Smooth muscle cell of the brain vasculature (primary cell): Measurements from ENCODE around the gene MAVS.
"Not testable (repeated sequence)": the region's sequence is repeated elsewhere in the genome, so short reads cannot be mapped to it uniquely, and the experiment has no call there.

Experiments used
- DNase-seq: peaks from one replicate; pipeline ENCODE4 v3.0.0-alpha.2; 2012; ENCODE audit warnings: low read depth, low spot score

MAVS gene

DNA sequence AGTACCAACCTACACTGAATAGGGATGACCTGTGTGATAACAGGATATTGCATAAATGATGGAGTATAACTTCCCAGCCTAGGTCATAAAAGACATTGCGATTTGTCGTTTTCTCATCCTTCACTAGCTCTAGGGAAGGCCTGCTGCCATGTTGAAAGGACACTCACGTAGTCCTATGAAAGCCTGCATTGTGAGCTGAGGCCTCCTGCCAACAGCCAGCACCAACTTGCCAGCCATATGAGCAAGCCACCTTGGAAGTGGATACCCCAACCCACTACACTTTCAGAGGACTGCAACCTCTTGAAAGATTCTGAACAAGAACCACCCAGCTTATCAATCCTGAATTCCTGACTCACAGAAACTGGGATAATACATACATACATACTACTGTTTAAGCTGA lies 39.1 kb downstream of the MAVS start:
- no peak for DNase-seq

DNA sequence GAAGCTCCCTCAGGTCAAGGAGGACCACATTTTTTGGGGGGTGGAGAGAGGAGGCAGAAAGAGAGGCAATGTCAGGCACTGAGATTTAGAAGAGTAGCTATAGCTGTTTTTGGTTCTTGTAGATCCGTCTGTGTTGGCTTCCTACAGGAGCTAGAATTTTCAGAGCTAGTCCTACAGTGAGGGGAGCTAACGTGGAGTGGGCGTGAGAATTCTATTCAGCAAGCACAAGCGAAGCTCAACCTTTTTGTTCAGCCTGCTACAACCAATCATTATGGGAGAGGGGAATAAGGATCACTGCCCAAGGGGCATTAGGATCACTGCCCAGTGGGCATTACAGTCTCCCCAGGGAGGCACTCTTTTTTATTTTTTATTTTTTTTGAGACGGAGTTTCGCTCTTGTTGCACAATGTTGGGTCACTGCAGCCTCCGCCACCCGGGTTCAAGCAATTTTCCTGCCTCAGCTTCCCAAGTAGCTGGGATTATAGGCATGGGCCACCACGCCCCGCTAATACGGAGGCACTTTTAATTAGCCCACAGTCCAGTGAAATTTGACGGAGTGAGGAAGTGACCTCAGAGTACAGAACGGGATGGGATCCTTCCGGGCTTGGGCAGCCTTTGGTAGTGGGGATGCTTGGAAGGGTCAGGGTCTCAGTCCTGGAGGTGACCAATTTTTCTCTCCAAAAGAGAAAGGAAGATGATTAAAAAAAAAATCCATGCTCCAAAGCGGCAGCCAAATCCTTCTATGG lies 41.4 kb downstream of the MAVS start:
- no peak for DNase-seq

DNA sequence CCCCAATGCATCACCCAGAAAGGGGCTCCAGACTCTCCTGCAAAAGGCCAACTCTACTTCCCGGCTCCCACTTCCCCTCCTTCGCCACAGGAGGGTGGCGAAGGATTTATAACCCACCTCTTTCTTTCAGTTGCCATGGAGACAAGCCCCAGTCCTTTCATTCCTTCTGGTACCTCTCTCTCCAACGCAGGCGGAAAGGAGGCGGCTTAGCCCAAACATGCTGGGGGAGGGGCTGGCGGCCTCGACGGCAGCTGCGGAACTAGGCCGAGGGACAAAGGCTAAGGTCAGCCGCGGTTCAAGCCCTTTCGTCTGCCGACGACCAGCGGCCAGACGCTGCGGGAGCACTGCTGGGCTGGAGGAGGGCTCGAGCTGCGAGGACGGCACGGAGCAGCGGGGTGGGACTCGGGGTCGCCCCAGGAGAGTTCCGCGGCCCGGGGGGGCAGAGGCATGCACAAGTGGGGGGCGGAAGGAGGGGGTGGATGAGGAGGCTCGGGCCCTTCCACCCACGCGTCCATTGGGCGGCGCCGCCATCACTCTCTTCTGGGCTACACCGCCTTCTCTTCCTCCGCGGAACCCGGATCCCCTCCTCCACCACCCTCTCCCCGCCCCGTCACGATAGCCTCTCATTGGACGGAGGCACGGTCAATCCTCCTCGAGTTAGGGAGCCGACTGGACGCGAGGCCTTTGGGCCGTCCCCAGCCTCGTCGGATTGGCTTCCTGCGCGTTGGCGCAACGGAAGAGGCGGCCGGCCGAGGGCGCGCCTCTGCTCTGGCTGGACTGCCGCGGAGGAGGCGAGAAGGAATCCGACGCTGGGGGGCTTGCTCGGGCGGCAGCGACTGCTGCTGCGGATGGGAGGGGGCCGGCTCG lies 42.2 kb downstream of the MAVS start, which contains the start of gene PANK2:
TSS of gene PANK2 (plus strand) at position 766 of the 867 bp plus-strand sequence.
- peak; percentile 98 for DNase-seq

DNA sequence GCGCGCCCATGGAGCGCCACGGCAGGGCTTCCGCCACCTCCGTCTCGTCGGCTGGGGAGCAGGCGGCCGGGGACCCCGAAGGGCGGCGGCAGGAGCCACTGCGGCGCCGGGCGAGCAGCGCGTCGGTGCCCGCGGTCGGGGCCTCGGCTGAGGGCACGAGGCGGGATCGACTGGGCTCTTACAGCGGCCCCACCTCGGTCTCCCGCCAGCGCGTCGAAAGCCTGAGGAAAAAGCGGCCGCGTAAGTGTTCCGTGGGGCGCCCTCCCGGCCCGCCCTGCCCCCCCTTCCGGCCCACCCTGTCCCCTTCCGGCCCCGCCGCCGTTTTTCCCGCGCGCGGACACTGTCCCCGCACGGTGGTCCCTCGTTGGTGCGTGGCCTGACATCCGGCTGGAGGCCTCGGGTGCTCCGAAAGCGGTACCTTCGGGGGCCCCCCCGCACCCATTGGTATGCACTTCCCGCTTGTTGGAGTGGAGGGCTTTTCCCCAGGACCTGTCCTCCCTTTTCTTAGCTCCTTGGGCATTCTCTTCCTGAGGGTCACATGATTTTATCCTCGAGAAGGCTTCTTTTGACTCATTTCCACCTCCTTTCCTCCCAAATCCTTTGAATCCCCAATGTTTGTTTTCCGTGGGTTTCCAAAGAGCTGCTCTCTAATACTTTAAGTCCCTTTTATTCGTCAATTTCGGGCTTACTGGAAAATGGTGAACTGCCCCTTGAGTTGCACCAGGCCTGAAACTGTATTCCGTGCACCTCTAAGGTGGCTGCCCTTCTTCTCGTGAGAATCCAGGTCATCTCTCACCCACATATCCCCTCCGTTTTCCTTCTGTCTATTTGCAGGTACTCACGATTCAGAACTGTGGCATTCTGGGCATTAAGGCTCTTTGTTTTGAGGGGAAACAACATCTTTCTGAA lies 43.1 kb downstream of the MAVS start:
- DNase-seq = no peak

DNA sequence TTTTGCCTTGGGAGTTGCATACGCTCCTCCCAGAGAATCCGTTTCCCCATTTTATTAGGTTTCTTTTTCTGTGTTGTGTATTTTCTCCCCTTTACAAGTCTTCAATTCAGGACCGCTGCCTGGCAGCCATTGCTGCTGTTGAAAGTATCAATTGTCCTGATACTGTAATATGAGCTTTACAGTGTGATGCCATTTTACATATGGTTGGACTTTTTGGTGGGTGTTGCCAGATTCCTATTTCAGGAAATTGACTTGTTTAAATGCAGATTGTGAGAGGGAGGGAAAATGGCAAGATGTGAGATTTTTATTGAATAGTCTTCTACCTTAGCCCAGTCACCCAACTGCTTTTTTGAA lies 43.7 kb downstream of the MAVS start:
- no peak for DNase-seq

DNA sequence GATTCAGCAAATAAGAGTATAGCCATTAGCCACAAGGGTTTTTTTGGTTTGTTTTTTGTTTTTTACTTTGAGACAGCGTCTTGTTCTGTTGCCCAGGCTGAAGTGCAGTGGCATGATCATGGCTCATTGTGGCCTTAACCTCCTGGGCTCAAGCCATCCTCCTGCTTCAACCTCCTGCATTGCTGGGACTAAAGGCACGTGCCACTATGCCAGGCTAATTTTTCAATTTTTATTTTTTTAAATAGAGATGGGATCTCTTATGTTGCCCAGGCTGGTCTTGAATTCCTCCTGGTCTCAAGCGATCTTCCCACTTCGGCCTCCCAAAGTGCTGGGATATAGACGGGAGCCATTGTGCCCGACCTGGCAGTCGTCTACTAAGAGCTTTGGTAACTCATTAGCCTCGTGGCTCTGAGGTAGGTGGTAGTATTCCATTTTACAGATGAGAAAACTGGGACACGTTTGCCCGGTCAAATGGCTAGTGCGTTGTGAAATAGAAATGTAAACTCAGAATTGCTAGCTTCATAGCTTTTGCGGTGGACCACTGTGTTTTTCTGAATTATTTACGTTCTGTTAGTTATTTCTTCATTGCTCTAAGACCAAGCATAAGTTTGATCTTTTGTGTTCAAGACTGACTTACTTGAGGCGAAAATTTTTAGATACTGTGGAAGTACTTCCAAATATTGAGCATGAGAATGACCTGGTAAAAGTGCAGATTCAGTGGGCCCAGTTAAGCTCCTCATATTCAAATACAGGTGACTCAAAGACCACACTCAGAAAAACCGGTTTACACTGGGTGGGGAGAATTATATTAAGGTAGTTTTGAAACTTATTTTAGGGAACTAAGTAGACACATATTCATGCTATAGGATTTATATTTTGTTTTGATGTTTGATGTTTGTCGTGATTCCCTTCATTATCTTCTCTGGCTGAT lies 44.6 kb downstream of the MAVS start:
- DNase-seq = no peak

DNA sequence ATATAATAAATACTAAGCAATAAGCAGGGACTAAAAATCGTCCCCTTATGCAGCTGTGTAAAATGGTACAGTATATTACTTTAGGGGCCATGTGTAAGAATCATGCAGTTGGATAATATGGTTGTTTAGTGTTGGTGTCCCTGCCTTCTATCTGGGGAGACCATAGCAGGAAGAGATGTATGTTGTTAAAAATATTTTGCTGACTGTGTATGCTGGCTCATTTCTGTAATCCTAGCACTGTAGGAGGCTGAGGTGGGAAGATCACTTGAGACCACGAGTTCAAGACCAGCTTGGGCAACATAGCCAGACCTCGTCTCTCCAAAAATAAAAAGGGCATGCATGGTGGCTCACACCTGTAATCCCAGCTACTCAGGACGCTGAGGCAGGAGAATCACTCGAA lies 48.2 kb downstream of the MAVS start:
- no peak for DNase-seq

DNA sequence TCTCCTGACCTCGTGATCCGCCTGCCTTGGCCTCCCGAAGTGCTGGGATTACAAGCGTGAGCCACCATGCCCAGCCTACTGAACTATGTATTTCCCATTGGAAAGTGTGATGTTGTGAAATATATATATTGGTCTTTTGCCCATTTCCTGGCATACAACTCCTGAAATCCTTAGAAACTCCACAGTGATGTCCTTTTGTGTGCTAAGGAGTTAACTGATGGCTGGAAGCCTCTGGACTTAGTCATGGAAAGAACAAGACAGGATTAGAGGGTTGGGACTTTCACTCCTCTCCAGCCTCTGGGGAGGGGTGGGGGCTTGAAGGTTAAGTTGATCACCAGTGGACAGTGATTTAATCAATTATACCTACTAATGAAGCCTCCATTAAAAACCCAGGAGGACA lies 49.7 kb downstream of the MAVS start:
- no peak for DNase-seq

DNA sequence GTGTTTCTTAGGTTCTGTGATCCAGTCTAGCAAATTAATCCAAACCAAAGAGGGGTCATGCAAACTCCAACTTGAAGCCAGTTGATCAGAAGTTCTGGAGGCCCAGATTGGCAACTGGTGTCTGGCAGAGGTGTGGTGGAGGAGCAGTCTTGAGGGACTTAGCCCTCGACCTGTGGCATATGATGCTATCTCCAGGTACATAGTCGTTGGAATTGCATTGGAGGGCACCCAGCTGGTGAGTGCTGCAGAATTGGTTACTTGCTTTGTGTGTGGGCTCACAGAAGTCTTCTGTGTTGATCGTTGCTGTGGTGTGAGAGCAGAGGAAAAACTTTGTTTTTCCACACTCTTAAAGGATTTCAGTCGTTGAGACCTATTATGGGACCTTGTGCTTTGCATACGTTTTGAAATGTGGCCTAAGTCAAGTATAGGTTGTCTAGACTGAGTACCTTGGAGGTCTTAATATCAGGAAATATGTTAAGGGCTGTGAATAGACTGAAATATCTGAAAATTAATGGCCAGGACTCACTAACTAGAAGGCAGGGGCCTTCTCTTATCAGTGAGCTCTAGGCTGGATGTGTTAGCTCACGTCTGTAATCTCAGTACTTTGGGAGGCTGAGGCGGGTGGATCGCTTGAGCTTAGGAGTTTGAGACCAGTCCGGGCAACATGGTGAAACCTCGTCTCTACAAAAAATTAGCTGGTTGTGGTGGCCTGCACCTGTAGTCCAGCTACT lies 50.4 kb downstream of the MAVS start:
- no peak for DNase-seq

DNA sequence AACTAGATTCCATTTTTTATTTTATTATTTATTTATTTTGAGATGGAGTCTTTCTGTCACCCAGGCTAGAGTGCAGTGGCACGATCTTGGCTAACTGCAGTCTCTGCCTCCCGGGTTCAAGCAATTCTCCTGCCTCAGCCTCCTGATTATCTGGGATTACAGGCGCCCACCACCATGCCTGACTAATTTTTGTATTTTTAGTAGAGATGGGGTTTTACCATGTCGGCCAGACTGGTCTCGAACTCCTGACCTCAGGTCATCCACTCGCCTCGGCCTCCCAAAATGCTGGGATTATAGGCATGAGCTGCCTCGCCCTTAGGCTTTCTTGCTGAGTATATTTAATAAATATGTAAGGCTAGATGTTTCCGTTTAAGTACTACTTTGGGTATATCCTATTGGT lies 51.5 kb downstream of the MAVS start:
- DNase-seq = not testable (repeated sequence)

DNA sequence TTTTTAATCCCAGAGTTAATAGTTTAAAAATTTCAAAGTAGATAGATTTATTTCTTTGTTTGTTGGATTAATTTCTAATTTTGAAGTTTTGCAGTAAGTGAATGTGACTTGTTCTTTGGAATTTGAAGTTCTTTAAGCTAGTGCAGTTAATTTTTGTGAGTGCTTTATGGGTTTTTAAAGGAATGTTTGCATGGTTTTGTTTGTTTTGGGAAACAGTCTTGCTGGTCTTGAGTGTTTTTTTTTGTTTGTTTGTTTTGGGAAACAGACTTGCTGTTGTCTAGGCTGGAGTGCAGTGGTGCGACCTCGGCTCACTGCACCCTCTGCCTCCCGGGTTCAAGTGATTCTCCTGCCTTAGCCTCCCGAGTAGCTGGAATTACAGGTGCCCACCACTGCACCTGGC lies 52.0 kb downstream of the MAVS start:
- no peak for DNase-seq

DNA sequence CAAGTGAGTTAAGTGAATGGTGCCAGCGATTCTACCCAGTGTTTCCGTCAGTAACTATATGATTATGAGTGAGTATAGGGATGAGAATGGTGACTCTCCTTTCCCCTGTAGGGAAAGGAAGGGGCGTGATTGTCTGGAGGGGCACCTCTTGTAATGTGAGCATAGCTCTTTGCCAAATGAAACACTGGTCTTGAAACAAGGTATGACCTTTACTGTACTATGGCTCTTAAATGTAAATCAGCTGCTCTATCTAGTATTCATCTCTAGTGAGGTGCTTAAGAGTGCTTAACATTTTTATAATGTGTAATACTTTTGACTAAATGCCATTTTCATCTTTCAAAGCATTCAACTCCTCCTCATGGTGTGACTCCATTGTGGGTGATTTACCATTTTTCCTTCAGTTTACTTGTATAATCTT lies 53.6 kb downstream of the MAVS start:
- DNase-seq = no peak

DNA sequence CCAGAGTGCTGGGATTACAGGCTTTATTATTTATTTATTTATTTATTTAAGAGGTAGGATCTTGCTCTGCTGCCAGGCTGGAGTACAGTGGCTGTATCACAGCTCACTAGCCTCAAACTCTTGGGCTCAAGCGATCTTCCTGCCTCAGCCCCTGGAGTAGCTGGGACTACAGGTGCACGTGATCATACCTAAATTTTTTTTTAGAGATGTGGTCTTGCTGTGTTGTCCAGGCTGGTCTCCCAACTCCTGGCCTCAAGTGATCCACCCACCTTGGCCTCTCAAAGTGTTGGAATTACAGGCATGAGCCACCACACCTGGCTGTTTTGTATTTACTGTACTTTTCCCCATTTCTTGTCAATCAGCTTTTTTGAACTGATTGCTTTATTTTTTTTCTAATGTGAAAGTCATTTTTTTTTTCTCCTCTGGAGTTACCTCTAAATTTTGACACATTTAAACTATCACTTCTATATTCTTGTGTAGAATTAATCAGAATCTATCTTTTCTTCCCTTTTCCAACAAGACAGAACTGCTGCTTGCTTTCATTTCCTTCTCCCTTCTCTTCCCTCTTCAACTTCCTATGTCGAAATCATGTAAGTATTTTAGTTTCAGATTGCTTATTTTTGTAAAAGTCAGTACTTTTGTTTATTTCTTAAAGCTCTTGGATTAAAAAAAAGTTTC lies 54.5 kb downstream of the MAVS start:
- no peak for DNase-seq

DNA sequence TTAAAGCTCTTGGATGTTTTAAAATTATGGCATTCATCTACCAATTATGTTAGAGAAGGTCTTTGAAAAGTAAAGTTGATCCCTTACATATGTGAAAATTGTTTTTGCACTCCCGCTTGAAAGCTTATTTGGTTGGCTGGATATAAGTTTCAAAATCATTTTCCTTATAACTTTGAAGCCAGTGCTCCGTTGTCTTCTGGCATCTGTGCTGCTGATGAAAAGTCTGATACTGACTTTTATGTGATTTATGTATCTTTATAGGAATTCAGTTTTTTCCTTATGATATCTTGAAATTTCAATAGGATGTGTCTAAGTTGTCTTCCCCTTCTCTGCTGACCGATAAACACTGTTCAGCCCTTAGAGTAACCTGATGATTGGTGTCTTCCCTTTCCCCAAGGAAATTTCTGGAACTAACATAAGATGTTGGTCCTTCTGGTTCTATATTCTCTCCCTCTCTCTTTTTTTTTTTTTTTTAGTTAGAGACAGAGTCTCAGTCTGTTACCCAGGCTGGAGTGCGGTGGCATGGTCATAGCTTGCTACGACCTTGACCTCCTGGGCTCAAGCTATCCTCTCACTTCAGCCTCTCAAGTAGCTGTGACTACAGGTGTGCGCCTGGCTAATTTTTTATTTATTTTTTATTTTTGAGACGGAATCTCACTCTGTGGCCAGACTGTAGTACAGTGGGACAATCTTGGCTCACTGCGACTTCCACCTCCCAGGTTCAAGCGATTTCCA lies 55.2 kb downstream of the MAVS start:
- no peak for DNase-seq

DNA sequence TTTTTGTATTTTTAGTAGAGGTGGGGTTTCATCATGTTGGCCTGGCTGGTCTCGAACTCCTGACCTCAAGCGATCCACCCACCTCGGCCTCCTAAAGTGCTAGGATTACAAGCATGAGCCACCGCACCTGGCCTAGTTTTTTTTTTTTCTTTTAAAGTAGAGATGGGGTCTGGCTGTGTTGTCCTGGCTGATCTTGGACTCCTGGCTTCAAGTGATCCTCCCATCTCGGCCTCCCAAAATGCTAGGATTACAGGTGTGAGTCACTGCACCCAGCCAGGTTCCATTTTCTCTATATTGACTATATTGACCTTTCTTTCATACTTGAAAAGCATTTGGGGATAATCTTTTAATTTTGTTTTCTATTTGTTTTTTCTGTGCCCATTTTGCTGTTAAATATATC lies 55.8 kb downstream of the MAVS start:
- DNase-seq = no peak

DNA sequence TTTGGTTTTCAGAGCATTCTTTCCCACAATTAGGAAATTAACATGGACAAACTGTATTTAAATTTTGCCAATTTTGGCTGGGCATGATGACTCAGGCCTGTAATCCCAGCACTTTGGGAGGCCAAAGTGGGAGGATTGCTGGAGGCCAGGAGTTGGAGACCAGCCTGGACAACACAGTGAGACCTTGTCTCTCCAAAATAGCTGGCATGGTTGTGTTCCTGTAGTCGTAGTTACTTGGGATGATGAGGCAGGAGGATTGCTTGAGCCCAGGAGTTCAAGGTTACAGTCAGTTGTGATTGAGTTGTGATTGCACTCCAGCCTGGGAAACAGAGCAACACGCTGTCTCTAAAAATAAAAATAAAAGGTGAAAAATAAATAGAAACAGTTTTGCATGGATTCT lies 57.6 kb downstream of the MAVS start:
- DNase-seq = no peak

DNA sequence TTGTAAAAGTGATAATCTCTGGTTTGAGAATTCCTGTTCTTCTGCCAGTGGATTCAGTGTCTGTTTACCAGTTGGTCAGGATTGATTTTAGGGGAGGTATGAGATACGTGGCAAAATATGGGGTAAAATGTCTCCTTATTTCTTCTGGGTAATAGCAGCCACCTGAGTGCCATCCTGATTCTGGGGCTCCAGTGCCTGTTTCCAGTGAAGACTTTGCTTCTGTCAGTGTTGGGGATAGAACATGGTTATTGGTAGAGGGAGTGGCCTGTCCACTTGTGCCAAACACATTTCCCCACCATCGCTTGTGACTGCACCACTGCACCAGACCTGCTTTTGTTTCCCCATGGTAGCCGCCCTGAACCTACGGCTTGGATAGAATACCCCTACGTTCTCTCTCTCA lies 58.2 kb downstream of the MAVS start:
- no peak for DNase-seq

DNA sequence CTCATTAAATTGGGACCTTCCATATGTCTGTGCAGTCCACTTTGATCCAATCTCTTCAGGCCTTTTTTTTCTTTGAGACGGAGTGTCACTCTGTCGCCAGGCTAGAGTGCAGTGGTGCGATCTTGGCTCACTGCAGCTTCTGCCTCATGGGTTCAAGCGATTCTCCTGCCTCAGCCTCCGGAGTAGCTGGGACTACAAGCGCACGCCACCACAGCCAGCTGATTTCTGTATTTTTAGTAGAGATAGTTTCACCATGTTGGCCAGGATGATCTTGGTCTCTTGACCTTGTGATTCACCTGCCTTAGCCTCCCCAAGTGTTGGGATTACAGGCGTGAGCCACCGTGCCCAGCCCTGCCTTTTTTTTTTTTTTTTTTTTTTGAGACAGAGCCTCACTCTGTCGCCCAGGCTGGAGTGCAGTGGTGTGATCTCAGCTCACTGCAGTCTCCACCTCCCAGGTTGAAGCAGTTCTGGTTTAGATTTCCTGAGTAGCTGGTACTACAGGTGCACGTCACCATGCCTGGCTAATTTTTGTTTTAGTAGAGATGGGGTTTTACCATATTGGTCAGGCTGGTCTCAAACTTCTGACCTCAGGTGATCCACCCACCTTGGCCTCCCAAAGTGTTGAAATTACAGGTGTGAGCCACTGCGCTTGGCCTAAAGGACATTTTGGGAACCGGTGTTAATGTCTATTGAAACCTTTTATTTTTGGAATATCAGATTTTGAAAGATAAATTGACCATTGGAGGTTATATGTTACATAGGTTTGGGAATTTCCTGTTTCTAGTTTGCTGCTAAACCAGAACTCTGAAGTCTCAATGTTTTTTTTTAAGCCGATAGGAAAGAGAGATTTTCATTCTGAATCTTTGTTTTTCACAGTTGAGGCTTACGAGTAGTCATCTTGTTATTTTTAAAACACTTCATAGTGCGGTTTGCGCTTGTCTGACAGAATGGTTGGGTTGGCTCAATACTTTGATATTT lies 60.4 kb downstream of the MAVS start:
- DNase-seq = not testable (repeated sequence)
